GM13977 (cell line): ENCODE results near the gene DHRS9.
"Not testable (repeated sequence)": the region's sequence is repeated elsewhere in the genome, so short reads cannot be mapped to it uniquely, and the experiment has no call there.

Experiments used
- DNase-seq: peaks from one replicate; pipeline ENCODE4 v3.0.0; 2012; ENCODE audit warnings: low spot score
- CTCF ChIP-seq: IDR thresholded peaks from 2 replicates; pipeline ENCODE4 v1.5.1; 2012; ENCODE audit warnings: mild to moderate bottlenecking, control low read depth; ENCODE audit not compliant: insufficient read depth; ENCODE audit errors: extremely low read depth, missing control alignments
- in situ Hi-C: fragments of 300-500 bp; cut with MboI; formaldehyde crosslinking; loops from one replicate; pipeline ENCODE4 v1.12.0; 2022; ENCODE audit warnings: low sequenced_read_pairs, low pct_unique_long_range_greater_than_20kb, mixed read lengths, inconsistent platforms; ENCODE audit not compliant: unreplicated experiment

The DHRS9 gene

GRCh38 chr2:169119123-169119760, 49.9 kb downstream of the DHRS9 start:
- DNase-seq, result no peak
- in situ Hi-C loops, result loop anchor here (25.0 kb wide), 1 partner anchor 157 kb away; no protein-coding TSS in a partner anchor
- TF ChIP-seq CTCF, result no peak

- no peak for TF ChIP-seq CTCF
- in situ Hi-C loops, result loop anchor here (25.0 kb wide), 1 partner anchor 158 kb away; no protein-coding TSS in a partner anchor
- no peak for DNase-seq
Observed at GRCh38 chr2:169119851-169120250, 50.5 kb downstream of the DHRS9 start.

- in situ Hi-C loops, result no loop called here
- no peak for TF ChIP-seq CTCF
- no peak for DNase-seq
Observed at GRCh38 chr2:169129703-169130243, 60.4 kb downstream of the DHRS9 start.

GRCh38 chr2:169131587-169132512, 62.5 kb downstream of the DHRS9 start:
- peak; percentile 68 for DNase-seq
- in situ Hi-C loops, result no loop called here
- TF ChIP-seq CTCF, result peak; percentile 69

- in situ Hi-C loops, result not testable (repeated sequence)
Observed at GRCh38 chr2:169134272-169134671, 64.9 kb downstream of the DHRS9 start.

GRCh38 chr2:169136428-169136827, 67.1 kb downstream of the DHRS9 start:
- in situ Hi-C loops, DNase-seq: not testable (repeated sequence)

More at GRCh38 chr2:169134272-169134671, 64.9 kb downstream of the DHRS9 start:
- not testable (repeated sequence) for DNase-seq

GRCh38 chr2:169136885-169137534, 67.6 kb downstream of the DHRS9 start:
- in situ Hi-C loops, result no loop called here
- no peak for TF ChIP-seq CTCF
- no peak for DNase-seq
